GM20000 (cell line): ENCODE measurements around the gene ZBTB40.

ENCODE experiments used
- DNase-seq: peaks from one replicate; pipeline ENCODE4 v3.0.0; 2012; ENCODE audit warnings: low spot score
- TF ChIP-seq, protein P1 (sequence below): IDR thresholded peaks from 2 replicates; pipeline ENCODE4 v1.5.1; 2012; ENCODE audit warnings: mild to moderate bottlenecking, control low read depth; ENCODE audit errors: extremely low read depth, missing control alignments

Gene ZBTB40

DNA sequence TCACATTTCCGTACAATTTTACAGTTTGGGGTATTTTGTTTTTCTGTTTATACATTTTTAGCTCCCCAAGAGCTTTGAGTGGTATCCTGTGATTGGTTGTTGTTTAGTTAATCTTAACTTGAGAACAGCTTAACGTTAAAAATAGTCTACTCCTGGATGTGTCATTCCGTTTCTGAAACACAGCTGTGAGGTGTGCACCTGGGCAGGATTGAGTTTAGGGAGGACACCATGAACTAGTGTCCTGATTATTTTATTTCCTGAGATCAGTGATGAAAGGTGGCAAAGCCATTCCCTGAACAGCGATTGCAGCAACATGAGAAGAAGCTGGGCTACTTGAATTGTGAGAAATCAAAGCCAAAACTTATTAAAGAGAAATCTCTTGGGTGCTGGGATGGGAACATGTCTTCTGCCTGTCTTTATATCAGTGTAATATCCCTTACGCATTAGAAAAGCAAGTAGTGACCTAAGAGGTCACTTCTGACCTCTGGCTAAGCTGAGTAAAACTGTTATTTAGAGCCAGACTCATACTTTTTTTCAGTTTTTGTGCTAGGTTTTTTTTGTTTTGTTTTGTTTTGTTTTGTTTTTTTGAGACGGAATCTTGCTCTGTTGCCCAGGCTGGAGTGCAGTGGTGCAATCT, 43.4 kb downstream of the ZBTB40 start:
- TF ChIP-seq, protein P1, sequence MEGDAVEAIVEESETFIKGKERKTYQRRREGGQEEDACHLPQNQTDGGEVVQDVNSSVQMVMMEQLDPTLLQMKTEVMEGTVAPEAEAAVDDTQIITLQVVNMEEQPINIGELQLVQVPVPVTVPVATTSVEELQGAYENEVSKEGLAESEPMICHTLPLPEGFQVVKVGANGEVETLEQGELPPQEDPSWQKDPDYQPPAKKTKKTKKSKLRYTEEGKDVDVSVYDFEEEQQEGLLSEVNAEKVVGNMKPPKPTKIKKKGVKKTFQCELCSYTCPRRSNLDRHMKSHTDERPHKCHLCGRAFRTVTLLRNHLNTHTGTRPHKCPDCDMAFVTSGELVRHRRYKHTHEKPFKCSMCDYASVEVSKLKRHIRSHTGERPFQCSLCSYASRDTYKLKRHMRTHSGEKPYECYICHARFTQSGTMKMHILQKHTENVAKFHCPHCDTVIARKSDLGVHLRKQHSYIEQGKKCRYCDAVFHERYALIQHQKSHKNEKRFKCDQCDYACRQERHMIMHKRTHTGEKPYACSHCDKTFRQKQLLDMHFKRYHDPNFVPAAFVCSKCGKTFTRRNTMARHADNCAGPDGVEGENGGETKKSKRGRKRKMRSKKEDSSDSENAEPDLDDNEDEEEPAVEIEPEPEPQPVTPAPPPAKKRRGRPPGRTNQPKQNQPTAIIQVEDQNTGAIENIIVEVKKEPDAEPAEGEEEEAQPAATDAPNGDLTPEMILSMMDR: no peak
- DNase-seq: no peak

DNA sequence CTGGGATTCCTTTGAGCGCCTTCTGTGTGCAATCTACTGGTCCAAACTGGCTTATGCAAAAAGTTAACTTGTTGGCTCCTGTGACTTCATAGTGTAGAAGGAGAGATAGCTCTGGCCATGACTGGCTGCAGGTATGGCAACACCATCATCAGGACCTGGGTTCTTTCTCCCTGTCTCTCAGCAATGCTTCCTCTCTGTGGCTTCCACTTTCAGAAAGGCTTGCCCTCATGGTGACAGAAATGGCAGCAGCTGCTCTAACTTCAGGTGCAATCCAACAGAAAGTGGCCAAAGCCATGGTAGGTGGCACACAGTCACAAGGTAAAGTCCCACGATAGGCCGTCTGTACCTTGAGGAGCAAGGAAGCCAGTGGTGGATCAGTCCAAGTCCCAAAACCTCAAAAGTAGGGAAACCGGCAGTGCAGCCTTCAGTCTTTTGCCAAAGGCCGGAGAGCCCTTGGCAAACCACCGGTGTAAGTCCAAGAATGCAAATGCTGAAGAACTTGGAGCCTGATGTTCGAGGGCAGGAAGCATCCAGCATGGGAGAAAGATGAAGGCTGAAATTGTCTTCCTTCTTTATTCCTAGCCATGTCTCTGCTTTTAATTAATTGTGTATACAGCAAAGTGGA, 45.0 kb downstream of the ZBTB40 start:
- no peak for DNase-seq
- TF ChIP-seq, protein P1: no peak

DNA sequence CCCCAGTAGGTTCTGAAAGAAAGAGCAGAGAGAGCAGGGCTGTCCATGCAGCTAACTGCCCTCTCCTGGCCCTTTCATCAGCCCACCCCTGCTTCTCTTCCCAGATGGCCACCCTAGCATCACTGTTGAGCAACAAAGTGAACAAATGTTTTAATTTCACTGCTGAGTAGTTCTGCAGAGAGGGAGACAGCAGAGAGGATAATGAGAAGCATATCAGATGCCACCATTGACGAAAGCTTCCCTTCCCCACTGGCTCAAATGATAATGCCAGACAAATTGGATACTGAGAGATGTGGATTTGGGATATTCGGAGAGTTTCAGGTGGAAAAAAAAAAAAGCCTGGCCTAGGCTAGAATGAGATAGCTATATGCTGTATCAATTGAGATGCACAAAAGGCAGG, 46.8 kb downstream of the ZBTB40 start:
- TF ChIP-seq, protein P1: no peak
- no peak for DNase-seq

DNA sequence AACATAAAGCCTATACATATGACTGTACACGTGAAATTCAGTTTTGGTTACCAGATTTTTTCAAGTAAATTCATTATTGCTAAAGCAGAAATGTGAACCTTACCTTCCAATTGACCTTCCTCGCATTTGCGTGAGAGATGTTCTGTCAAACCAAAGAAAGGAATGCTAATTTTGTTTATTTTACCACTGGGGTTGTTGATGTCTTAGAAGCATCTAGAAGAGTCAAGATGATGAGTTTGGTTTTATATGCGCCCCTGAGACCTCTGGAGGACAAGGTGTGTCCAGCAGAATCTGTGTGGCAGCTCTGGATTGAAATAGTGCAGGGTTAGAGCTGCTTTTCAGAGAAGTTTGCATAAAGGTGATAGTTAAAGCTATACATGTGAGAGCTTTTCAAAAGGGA, 48.4 kb downstream of the ZBTB40 start:
- TF ChIP-seq, protein P1: no peak
- DNase-seq: no peak

DNA sequence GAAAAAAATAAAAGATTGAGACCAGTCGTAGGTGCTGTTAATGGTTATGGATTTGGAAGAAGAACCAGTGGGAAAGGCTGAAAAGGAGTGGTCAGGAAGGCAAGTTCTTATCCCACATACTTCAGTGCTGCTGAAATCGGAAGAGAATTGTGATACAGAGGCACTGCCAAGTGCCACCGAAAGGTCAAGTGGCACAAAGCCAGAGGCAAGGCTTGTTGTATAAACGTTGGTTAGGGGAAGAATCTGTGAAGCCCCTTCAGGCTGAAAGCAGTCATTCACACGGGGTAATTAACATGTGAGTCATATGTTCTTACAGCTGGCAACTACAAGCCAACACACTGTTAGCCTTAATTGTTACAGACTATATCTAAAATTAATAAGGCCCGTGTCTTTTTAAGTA, 48.8 kb downstream of the ZBTB40 start:
- TF ChIP-seq, protein P1: no peak
- no peak for DNase-seq

DNA sequence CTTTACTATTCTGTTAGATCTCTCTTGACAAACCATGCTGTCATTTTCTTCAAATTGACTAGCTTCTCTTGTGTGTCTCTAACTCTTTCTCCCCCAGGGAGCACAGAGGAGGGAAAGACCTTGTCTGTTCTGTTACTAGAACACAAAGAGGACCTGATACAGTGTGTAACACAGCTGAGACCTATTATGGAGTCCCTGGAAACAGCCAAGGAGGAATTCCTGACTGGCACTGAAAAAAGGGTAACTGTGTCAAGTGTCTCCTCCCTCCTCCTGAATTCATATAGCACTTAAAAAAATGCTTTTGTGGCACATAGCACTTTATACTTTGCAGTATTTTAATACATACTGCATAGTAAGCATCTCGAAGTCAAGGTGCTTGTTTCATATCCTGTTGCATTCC, 50.6 kb downstream of the ZBTB40 start:
- no peak for DNase-seq

More for the DNA sequence above, 50.6 kb downstream of the ZBTB40 start:
- TF ChIP-seq, protein P1: no peak
